HG02763 (cell line): ENCODE results near the gene MTARC1.

Experiments
- ATAC-seq: cut with Tn5 transposase; IDR thresholded peaks from one replicate; pipeline ENCODE4 v1.9.1; 2021; ENCODE audit warnings: mild to moderate bottlenecking, moderate library complexity; ENCODE audit not compliant: unreplicated experiment

MTARC1 gene

DNA sequence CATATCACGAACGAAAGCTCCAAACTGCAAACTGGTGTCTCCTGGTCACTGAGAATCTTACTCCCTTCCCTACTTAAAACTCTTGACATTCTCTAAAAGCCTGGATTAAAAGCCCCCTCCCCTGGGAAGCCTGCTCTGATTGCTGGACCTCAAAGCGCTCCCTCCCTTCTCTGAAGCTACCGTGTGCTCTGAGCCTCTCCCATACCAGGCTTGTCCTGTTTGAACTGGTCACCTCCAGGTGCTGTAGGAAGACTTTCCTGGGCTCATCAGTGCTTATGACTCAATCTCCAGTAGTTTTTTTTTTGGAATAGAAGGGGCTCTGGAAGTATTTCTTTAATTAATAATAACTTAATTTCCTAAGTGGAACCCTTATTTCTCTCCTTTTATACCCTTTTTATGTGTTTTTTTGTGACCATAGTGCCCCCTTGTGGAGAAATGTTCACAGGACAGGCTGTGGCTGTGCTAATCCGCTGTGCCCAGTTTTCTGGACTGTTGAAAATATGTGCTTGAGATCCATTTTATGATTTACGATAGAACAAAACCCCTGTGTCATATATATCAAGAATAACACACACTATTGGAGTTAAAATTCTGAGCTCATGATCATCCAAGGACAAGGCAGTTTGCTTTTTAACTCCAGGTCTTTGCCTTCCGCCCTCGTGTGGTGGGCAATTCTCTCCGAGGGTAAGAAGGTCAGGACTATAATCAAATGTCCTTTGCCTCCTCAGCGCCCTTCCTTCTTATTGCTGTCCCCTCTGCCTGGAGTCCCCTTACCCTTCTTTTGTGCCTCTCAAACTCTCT, 16.9 kb downstream of the MTARC1 start:
- ATAC-seq: no peak

DNA sequence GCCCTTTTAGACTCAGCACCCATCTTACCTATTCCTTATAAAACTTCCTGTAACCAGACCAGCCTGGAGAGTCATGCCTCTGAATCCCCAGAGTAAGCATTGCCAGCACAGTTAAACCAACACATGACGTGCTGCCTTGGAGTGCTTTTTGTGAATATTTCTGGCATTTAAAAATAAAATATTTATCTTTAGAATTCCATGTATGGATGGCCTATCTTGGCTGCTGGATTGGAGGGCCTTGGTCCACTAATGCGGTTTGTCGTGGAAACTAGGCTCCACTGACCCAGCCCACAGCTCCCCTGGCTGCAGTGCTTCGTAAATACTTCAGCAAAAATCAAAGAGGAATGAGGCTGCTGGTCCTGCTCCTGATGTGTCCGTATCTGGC, 17.5 kb downstream of the MTARC1 start:
- ATAC-seq: no peak

DNA sequence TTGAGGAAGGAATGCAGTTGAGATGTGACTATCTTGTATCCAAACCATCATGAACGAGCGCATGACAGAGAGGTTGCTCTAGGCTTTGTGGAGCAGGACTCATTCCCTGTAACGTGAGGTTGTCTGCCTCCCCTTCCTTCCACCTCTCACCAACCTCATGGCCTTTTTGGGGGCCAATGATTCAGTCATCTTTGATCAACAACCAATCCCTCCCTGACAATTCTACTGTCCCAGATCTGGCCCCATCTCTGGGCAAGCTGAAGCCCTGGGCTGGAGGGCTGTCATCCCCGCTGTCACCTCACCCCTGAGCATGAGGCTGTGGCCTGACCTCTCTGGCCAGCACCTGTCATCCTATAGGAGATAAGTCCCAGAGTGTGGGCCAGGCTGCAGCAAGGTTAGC, 19.7 kb downstream of the MTARC1 start:
- ATAC-seq: no peak

DNA sequence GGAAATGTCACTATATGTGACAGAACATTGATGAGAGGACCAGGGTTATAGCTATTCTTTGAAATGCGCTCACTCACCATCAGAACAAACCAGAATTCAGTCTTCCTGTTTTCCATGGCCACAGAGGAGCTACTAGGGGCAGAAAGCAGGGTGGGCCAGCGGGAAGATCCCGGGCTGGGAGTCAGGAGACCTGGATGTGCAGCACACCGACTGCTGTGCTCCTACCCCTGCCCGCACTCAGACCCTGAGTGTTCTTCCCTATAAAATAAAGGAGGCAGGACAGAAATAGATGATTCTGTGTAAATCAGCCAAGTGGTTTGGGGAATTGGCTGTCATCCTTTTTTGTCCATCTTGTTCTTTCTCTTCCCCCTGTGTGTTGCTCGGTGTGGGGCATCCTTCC, 21.0 kb downstream of the MTARC1 start:
- no peak for ATAC-seq

DNA sequence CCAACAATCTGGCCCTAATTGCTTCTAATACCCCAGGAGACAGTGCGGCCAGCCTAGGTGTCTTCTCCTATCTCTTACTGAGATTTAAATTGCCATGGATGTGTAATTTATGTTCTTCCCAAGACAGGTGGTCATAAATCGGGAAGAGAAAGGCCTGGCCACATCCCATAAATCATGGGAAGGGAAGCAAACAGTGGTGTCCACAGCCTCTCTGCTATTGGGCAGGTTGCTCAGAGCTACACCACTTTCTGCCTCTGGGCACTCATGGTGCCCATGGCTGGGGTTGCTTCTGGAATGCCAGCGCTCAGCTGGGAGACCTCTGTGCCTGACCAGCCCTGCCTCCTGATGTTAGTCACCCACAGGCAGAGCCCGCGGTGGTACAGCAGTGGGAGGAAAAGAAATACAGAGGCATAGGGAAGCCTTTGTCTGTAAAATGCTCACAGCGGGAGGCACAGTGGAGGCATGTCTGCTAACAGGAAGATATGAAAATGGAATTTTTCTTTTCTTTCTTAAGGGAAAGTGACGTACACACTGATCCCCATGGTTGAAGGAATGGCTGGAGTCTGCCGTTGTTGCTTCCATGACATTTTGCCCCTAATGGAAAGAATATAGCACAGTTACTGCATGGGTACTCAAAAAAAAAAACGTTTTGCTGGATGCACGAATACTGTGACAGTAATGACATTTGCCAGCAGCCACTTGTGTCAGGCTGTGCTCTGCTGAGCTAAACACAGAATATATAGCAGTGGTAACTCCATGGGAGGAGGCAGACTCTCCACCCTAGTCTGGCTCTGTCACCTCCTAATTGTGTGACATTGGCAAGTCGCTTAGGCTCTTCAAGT, 21.9 kb downstream of the MTARC1 start:
- ATAC-seq: no peak

GRCh38 chr1:220809187-220809550, 22.5 kb downstream of the MTARC1 start:
- no peak for ATAC-seq

- ATAC-seq: no peak
These were observed 23.0 kb downstream of the MTARC1 start for GRCh38 chr1:220809704-220810103.

DNA sequence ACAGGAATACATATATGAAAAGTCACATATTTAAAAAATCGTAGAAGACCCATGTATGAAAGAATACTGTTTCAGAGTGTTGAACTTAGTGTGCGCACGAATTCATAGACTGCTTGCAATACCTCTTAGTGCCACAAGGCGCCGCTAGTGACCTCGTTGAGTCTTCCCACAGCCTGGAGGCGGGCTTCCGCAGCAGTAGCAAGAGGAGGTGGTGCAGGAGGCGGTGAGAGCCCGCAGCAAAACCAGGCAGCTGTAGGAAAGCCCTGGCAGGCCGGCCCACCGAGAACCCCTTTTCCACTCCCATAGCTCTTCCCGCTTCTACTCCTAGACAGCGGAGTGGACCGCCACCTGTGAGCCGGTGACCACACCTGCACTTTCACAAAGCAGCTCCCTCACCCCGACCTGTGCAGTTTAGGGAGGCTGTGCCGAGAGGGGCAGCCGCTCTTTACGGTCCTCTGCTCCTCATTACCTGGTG, 23.5 kb downstream of the MTARC1 start:
- peak; percentile 82 for ATAC-seq

GRCh38 chr1:220810963-220811362, 24.2 kb downstream of the MTARC1 start:
- no peak for ATAC-seq

- ATAC-seq: no peak
These were observed 25.0 kb downstream of the MTARC1 start for GRCh38 chr1:220811695-220812094.

DNA sequence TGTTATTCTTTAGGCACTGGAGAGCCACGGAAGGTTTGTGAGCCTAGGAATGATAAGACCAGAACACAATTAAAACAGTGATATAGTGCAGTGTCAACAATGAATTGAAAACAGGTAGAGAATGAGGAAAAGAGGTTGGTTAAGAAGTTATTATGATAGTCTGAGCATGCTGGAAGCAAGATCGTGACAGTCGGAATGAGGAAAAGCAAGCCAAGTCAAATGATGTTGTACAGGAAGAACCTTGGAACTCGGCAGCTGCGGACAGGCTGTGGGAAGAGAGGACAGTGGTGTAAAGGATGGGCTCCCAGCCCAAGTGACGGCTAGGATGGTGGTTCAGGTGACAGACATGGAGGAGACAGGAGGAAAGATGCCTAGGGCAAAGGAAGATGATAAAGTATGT, 25.6 kb downstream of the MTARC1 start:
- ATAC-seq: no peak

- no peak for ATAC-seq
These were observed 26.3 kb downstream of the MTARC1 start for GRCh38 chr1:220813013-220813412.

DNA sequence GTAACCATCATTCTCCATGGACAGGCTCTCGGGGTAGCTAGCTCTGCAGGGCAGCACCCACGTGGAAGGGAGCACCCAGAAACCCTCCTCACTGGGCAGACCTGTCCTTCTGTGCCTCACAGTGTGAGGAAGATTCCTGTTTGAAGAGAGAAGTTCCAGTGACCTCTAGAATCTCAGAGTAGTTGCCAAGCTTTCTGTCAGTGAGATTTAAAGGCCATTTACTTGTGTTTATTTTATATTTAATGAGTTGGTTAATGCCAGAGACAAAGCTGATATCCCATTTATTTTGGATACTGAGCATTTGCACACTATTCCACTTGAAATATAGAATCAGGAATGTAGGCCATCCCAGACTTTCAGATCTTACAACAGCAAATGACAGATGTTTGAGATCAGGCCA, 28.7 kb downstream of the MTARC1 start:
- no peak for ATAC-seq

DNA sequence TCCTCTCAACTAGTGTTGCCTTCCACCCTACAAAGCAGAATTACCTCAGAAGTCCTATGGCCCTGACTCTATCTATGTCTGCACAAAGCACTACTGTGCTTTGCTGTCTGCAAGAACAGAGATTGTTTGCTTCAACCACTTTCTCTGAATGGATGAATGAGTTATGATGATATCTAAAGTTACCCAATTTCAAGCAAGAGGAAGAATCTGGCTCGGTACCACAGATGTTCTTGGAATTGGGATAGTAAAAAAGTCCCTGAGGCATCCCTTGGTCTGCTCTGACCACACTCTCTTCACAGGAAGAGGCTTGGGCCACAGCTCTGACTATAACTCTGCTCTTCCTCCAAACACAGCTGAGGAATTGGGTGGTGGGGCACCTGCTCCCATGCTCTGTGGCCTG, 31.2 kb downstream of the MTARC1 start:
- no peak for ATAC-seq

DNA sequence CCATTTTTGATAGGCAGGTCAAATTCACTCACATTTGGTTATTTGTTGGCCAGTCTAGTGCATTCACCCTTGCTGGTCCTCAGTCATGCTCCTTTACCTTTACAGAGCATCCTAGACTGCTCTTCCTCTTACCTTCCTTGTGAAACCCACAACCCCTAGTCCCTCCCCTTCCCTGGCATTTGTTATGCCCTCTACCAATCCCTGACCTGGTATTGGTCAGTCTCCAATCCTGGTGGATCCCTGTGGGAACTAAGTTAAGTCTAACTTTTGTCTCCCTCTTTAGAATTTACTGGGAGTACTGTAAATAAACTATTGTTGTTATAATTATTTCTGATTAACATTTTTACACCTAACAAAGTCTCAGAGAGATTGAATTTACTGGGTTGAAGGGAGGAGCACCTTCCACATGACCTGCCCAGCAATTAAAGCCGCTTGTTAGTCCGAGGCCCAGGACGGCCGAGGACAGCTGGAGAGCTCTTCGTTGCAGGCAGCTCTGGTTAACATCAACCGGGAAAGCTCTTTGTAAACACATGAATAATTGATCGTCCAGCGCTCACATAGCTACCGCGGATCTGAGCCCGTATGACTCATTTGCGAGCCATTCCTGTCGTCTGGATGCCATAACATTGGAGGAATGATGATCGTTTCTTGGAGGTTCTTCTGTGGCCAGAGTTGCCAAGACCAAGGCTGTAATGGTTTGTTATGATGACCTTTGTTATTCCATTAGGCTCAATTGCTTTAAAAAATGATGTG, 31.9 kb downstream of the MTARC1 start:
- no peak for ATAC-seq

- no peak for ATAC-seq
These were observed 32.8 kb downstream of the MTARC1 start for GRCh38 chr1:220819467-220820026.

GRCh38 chr1:220824031-220824989, 37.6 kb downstream of the MTARC1 start:
- ATAC-seq: no peak

GRCh38 chr1:220825819-220826551, 39.3 kb downstream of the MTARC1 start:
- ATAC-seq: no peak

DNA sequence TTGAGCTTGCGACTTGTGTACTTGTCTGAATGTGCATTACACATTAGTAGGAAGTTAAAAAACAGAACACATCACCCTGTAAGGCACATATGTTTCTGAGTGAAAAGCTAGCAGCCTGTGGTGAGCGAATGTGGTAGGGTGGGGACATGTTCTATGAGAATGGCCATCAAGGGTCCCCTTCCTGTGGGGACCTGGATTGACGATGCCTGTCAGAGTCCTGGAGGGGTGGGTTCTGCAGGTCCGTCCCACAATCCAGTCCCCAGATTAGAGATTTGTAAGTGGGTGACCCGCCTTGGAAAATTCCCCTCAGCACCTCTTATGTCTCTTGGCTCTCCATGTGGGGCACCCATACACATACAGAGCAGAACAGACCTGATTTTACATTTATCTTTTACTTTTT, 40.0 kb downstream of the MTARC1 start:
- no peak for ATAC-seq
